AG04449 (cell line): ENCODE results near the gene NINL.
"Not testable (repeated sequence)": the region's sequence is repeated elsewhere in the genome, so short reads cannot be mapped to it uniquely, and the experiment has no call there.

ENCODE experiments used
- CTCF ChIA-PET: fragments of 350-600 bp; formaldehyde crosslinking; extraction: SDS; loops from one replicate; lab custom pipeline; 2021; ENCODE audit warnings: antibody characterized with exemption; lab: Yijun Ruan, JAX
- POLR2A ChIA-PET: fragments of 400-600, 350-600 bp; formaldehyde crosslinking; extraction: SDS; loops from one replicate; lab custom pipeline; 2020; ENCODE audit warnings: antibody characterized with exemption, inconsistent platforms; lab: Yijun Ruan, JAX
- DNase-seq: peaks from one replicate; pipeline ENCODE4 v3.0.0-alpha.2; 2010; ENCODE audit warnings: low read depth, low spot score
- H3K4me3 ChIP-seq: 2 replicates; pipeline ENCODE4 v1.5.1; 2011; ENCODE audit warnings: low read depth, mild to moderate bottlenecking, control low read depth, low read length
- CTCF ChIP-seq: IDR thresholded peaks from one replicate; pipeline ENCODE4 v1.5.1; 2011; ENCODE audit warnings: mild to moderate bottlenecking, moderate library complexity, low read length, control low read depth, inconsistent platforms; ENCODE audit not compliant: insufficient read depth; ENCODE audit errors: missing control alignments

NINL gene

GRCh38 chr20:25606094-25606695, 20.9 kb upstream of the NINL start:
- H3K4me3 ChIP-seq = no peak overlapping the region
- TF ChIP-seq CTCF = no peak
- no peak for DNase-seq
- ChIA-PET POLR2A (interaction anchor here (0.5 kb wide), 1 partner anchor 353 kb away, joined by 3 read pairs; no protein-coding TSS in a partner anchor), CTCF (no interaction called here)

- POLR2A ChIA-PET = no interaction called here
- CTCF ChIA-PET = no interaction called here
Measured at GRCh38 chr20:25605148-25605547, 19.8 kb upstream of the NINL start.

GRCh38 chr20:25604611-25605010, 19.3 kb upstream of the NINL start:
- no peak for DNase-seq
- no peak for TF ChIP-seq CTCF
- ChIA-PET CTCF (no interaction called here), POLR2A (no interaction called here)
- no peak overlapping the region for H3K4me3 ChIP-seq

More at GRCh38 chr20:25605148-25605547, 19.8 kb upstream of the NINL start:
- no peak overlapping the region for H3K4me3 ChIP-seq
- no peak for TF ChIP-seq CTCF
- DNase-seq = no peak

- H3K4me3 ChIP-seq, POLR2A ChIA-PET, DNase-seq, CTCF ChIA-PET: not testable (repeated sequence)
Measured at GRCh38 chr20:25602914-25603309, 17.6 kb upstream of the NINL start.

GRCh38 chr20:25602191-25602913, 17.0 kb upstream of the NINL start:
- DNase-seq, H3K4me3 ChIP-seq, POLR2A ChIA-PET, CTCF ChIA-PET: not testable (repeated sequence)

GRCh38 chr20:25601659-25602058, 16.3 kb upstream of the NINL start:
- no peak overlapping the region for H3K4me3 ChIP-seq
- CTCF ChIA-PET = no interaction called here
- POLR2A ChIA-PET = no interaction called here
- DNase-seq = no peak
- TF ChIP-seq CTCF = no peak

GRCh38 chr20:25600632-25601031, 15.3 kb upstream of the NINL start:
- ChIA-PET CTCF (no interaction called here), POLR2A (no interaction called here)
- H3K4me3 ChIP-seq = no peak overlapping the region
- no peak for DNase-seq
- no peak for TF ChIP-seq CTCF
